ENCODE data around the gene TRHDE.

GRCh38 chr12:72273499-72273837 is 1.3 kb downstream of the TRHDE start:
- TF ChIP-seq POLR2A (IDR thresholded peaks at IDR 0.05; ENCODE audit: low read length) (no peak), GATA1 (IDR thresholded peaks at IDR 0.05; ENCODE audit: low read depth, low read length) (no peak)
